OCI-LY7 (cell line): ENCODE results near the gene ITGB8. TPM values are rescaled to one million over a fixed set of nuclear protein-coding genes. Genes with fewer than 3 reads are reported as not detected.

ENCODE experiments used
- BruUV-seq: library from RNA; stranded (reverse); fragments of 400-500 nt; replicated peaks from 2 replicates; lab custom pipeline; 2021; lab: Mats Ljungman, UMichigan
- CTCF ChIA-PET: fragments of 300-600 bp; sonication (Branson Sonifier 250); formaldehyde crosslinking; loops from one replicate; lab custom pipeline; 2022; ENCODE audit warnings: antibody characterized with exemption; ENCODE audit not compliant: unreplicated experiment; lab: Charles Lee
- POLR2A ChIA-PET: fragments of 300-600 bp; sonication (Branson Sonifier 250); formaldehyde crosslinking; loops from one replicate; lab custom pipeline; 2022; ENCODE audit warnings: antibody characterized with exemption; lab: Charles Lee
- DNase-seq: peaks from one replicate; pipeline ENCODE4 v3.0.0-alpha.2; 2015; ENCODE audit warnings: low spot score
- H2AFZ ChIP-seq: fragments of 200-600 bp; sonication (generic), shearing (Covaris generic); 2 replicates; pipeline ENCODE4 v1.6.1; 2014; ENCODE audit warnings: mild to moderate bottlenecking, antibody characterized with exemption, low read length, moderate library complexity
- H3K27ac ChIP-seq: fragments of 200-600 bp; sonication (generic); 2 replicates; pipeline ENCODE4 v1.5.1; 2014; ENCODE audit warnings: mixed run types, low read depth, mild to moderate bottlenecking, moderate library complexity, low read length, inconsistent platforms; ENCODE audit not compliant: poor library complexity, severe bottlenecking
- H3K36me3 ChIP-seq: fragments of 200-600 bp; sonication (generic); 2 replicates; pipeline ENCODE4 v1.6.1; 2014; ENCODE audit warnings: mild to moderate bottlenecking, antibody characterized with exemption, low read length, moderate library complexity, mixed read lengths; ENCODE audit not compliant: insufficient read depth
- H3K4me1 ChIP-seq: fragments of 200-600 bp; sonication (generic); 2 replicates; pipeline ENCODE4 v1.5.1; 2014; ENCODE audit warnings: mild to moderate bottlenecking, low read length; ENCODE audit not compliant: insufficient read depth, poor library complexity, severe bottlenecking
- H3K4me2 ChIP-seq: fragments of 200-600 bp; sonication (generic); 2 replicates; pipeline ENCODE4 v1.6.1; 2014; ENCODE audit warnings: mild to moderate bottlenecking, low read length
- H3K4me3 ChIP-seq: fragments of 200-600 bp; sonication (generic); 2 replicates; pipeline ENCODE4 v1.5.1; 2014; ENCODE audit warnings: mild to moderate bottlenecking, low read depth, low read length; ENCODE audit not compliant: poor library complexity, severe bottlenecking
- H3K79me2 ChIP-seq: fragments of 200-600 bp; sonication (generic); 2 replicates; pipeline ENCODE4 v1.6.1; 2016; ENCODE audit warnings: low read depth, mild to moderate bottlenecking, low read length, moderate library complexity, mixed read lengths; ENCODE audit not compliant: insufficient read depth
- H3K9me2 ChIP-seq: fragments of 200-600 bp; sonication (generic); 2 replicates; pipeline ENCODE4 v1.6.1; 2016; ENCODE audit warnings: mild to moderate bottlenecking, low read length, mixed read lengths; ENCODE audit not compliant: insufficient read depth
- H3K9me3 ChIP-seq: fragments of 200-600 bp; sonication (generic); 2 replicates; pipeline ENCODE4 v1.6.1; 2014; ENCODE audit warnings: mild to moderate bottlenecking, mixed run types, low read length, mixed read lengths
- H4K20me1 ChIP-seq: fragments of 200-600 bp; sonication (generic); 2 replicates; pipeline ENCODE4 v1.6.1; 2014; ENCODE audit warnings: mild to moderate bottlenecking, antibody characterized with exemption, low read length, moderate library complexity, mixed read lengths; ENCODE audit not compliant: insufficient read depth
- EZH2phosphoT487 ChIP-seq: fragments of 200-600 bp; sonication (generic); IDR thresholded peaks from 2 replicates; pipeline ENCODE4 v1.6.1; 2018; ENCODE audit warnings: low read depth, borderline replicate concordance, mild to moderate bottlenecking, mixed run types, antibody characterized with exemption, low read length, moderate library complexity, mixed read lengths
- intact Hi-C: fragments of 100-400 bp; cut with micrococcal nuclease; formaldehyde crosslinking; loops from one replicate; pipeline ENCODE4 v1.10.0; 2022; ENCODE audit not compliant: unreplicated experiment
- total RNA-seq, 2 experiments: library from RNA; depleted of rRNA in 1 of 2; stranded (reverse); fragments of >200 nt in 1 of 2; shearing (Covaris generic) in 1 of 2; gene quantifications; 2 replicates each; pipeline ENCODE4 v1.2.3, GENCODE V29; 2014 to 2022
- TF ChIP-seq, protein P1 (sequence below): fragments of 200-600 bp; sonication (generic); conservative IDR thresholded peaks from 2 replicates; pipeline ENCODE4 v1.5.1; 2014; ENCODE audit warnings: mild to moderate bottlenecking, antibody characterized with exemption, low read length, moderate library complexity, mixed read lengths

The ITGB8 gene
- total RNA-seq, 2 experiments from 2014 or later: not detected

DNA sequence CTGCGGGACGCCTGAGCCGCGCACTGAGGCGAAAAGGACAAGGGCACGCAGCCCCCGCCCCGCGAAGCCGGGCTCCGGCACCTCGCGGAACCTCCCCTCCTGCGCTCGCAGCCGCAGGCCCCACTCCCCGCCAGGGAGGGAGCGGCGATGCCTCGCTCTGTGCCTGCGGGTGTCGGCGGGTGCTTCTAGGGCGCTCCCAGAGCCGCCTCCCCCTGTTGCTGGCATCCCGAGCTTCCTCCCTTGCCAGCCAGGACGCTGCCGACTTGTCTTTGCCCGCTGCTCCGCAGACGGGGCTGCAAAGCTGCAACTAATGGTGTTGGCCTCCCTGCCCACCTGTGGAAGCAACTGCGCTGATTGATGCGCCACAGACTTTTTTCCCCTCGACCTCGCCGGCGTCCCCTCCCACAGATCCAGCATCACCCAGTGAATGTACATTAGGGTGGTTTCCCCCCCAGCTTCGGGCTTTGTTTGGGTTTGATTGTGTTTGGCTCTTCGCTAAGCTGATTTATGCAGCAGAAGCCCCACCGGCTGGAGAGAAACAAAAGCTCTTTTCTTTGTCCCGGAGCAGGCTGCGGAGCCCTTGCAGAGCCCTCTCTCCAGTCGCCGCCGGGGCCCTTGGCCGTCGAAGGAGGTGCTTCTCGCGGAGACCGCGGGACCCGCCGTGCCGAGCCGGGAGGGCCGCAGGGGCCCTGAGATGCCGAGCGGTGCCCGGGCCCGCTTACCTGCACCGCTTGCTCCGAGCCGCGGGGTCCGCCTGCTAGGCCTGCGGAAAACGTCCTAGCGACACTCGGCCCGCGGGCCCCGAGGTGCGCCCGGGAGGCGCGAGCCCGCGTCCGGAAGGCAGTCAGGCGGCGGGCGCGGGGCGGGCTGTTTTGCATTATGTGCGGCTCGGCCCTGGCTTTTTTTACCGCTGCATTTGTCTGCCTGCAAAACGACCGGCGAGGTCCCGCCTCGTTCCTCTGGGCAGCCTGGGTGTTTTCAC is 519 bp downstream of the ITGB8 start:
- H3K4me2 ChIP-seq: peak overlapping the region; percentile 78
- no TSS peak for BruUV-seq
- POLR2A ChIA-PET: interaction anchor here (0.7 kb wide), 1 partner anchor 11 kb away, joined by 3 read pairs; no protein-coding TSS in a partner anchor

DNA sequence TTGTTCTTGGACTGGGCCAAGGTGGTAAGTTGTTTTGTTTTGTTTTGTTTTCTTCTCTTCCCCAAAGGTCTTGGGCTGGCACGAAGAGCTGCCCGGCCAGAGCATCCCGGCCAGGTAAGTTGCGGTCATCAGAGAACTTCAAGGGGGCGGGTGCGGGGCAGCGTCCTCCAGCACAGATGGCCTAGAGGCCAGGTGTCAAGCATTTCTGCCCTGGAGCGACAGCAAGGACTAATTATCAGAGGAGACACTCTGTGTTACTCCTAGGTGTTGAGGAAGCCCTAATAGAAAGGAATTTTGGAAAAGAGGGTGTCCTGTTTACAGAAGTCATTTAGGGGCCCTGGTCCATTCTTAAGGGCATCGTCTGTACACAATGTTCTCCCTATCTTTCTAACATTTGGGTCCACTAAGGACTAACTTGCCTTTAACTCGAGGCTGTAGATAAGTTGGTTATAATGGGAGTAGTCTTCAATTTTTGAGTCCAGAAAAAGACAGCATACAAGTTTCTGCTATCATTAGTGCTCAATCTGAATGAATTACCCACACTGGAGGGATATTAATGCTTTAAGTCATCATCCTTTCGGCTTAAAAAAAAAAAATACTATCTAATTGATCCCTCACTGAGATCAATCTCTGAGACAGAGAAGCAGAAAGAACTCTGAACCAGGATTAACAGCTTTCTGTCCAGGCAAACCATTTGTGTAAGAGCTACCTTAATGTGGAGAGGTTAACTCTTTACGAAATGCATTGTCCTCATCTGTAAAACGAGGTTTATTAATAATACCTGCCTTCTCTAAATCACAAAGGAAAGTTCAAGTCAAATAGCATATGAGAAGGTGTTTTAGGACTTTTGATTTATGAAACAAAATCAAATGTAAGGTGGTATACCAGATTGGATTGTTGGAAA is 1.5 kb downstream of the ITGB8 start:
- ChIA-PET CTCF (no interaction called here), POLR2A (no interaction called here)
- no peak overlapping the region for H3K27ac ChIP-seq
- H3K4me2 ChIP-seq: peak overlapping the region; percentile 78
- H3K79me2 ChIP-seq: no peaks in the 10 kb centered on the region
- H3K9me2 ChIP-seq: no peaks in the 10 kb centered on the region
- no peak for TF ChIP-seq EZH2phosphoT487
- TF ChIP-seq, protein P1, sequence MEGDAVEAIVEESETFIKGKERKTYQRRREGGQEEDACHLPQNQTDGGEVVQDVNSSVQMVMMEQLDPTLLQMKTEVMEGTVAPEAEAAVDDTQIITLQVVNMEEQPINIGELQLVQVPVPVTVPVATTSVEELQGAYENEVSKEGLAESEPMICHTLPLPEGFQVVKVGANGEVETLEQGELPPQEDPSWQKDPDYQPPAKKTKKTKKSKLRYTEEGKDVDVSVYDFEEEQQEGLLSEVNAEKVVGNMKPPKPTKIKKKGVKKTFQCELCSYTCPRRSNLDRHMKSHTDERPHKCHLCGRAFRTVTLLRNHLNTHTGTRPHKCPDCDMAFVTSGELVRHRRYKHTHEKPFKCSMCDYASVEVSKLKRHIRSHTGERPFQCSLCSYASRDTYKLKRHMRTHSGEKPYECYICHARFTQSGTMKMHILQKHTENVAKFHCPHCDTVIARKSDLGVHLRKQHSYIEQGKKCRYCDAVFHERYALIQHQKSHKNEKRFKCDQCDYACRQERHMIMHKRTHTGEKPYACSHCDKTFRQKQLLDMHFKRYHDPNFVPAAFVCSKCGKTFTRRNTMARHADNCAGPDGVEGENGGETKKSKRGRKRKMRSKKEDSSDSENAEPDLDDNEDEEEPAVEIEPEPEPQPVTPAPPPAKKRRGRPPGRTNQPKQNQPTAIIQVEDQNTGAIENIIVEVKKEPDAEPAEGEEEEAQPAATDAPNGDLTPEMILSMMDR: no peak
- intact Hi-C loops: loop anchor here (5.0 kb wide), 1 partner anchor 265 kb away; no protein-coding TSS in a partner anchor
- no peaks in the 10 kb centered on the region for H4K20me1 ChIP-seq
- H3K4me3 ChIP-seq: peak overlapping the region; percentile 17
- H3K4me1 ChIP-seq: peaks cover 10% of the 10 kb centered on the region
- H2AFZ ChIP-seq: no peak overlapping the region
- DNase-seq: no peak
- no TSS peak for BruUV-seq
- no peaks in the 10 kb centered on the region for H3K36me3 ChIP-seq
- H3K9me3 ChIP-seq: no peaks in the 10 kb centered on the region

More for the DNA sequence above, 519 bp downstream of the ITGB8 start:
- intact Hi-C loops: loop anchor here (5.0 kb wide), 1 partner anchor 266 kb away; no protein-coding TSS in a partner anchor
- Histone ChIP-seq H3K4me1 (peaks cover 10% of the 10 kb centered on the region), H3K79me2 (no peaks in the 10 kb centered on the region), H3K36me3 (no peaks in the 10 kb centered on the region), H2AFZ (no peak overlapping the region), H3K27ac (no peak overlapping the region), H3K9me3 (no peaks in the 10 kb centered on the region), H3K9me2 (no peaks in the 10 kb centered on the region), H3K4me3 (peak overlapping the region; percentile 17), H4K20me1 (no peaks in the 10 kb centered on the region)
- TF ChIP-seq, protein P1: no peak
- no peak; the same call in none of the 2 replicates for TF ChIP-seq EZH2phosphoT487
- DNase-seq: peak; percentile 31
- CTCF ChIA-PET: no interaction called here
